ENCODE data around the gene TMEM131. TPM values are rescaled to one million over a fixed set of nuclear protein-coding genes. Genes with fewer than 3 reads are reported as not detected.

Gene TMEM131
- total RNA-seq, 1 experiment from 2014 or later, result 21.9 TPM

DNA sequence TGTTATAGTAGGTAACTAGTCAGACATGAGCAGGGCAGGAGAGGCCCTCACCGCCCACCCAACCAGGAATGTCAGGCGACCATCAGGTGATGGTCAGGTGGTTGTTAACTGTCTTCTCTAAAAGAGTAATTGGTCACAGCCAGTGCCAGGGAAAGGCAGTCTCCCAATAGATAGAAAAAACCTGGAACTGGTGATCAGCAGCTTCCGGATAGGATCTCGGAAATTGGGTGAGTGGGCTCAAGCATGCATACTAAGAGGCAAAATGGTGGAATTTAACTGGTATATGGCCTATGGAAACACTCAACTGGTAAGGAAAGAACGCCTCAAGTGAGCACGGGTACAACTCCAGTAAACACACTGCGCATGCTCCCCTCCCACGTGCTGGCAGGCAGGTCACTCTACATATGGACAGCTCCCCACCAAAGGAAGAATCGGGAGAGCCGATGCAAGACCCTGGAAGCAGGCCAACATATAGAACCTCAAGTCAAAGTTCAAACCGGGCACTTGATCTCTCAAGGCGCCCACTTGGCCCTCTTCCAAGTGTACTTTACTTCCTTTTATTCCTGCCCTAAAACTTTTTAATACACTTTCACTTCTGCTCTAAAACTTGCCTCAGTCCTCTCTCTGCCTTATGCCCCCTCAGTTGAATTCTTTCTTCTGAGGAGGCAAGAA is 43.5 kb upstream of the TMEM131 start:
- no peak for TF ChIP-seq RORB (CRISPR knock-in tag; IDR thresholded peaks at IDR 0.05)
- no peak for TF ChIP-seq KAT7 (CRISPR knock-in tag; IDR thresholded peaks at IDR 0.05; ENCODE audit: borderline replicate concordance)
- TF ChIP-seq, protein P1, sequence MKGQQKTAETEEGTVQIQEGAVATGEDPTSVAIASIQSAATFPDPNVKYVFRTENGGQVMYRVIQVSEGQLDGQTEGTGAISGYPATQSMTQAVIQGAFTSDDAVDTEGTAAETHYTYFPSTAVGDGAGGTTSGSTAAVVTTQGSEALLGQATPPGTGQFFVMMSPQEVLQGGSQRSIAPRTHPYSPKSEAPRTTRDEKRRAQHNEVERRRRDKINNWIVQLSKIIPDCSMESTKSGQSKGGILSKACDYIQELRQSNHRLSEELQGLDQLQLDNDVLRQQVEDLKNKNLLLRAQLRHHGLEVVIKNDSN (CRISPR knock-in tag; IDR thresholded peaks at IDR 0.05), result no peak
- TF ChIP-seq ZNF219 (CRISPR knock-in tag; IDR thresholded peaks at IDR 0.05; ENCODE audit: borderline replicate concordance), result no peak
- no peak for TF ChIP-seq MAX (CRISPR knock-in tag; IDR thresholded peaks at IDR 0.05)
- TF ChIP-seq CTCF (IDR thresholded peaks at IDR 0.05), result no peak
- TF ChIP-seq SOX15 (CRISPR knock-in tag; IDR thresholded peaks at IDR 0.05), result no peak
- no peak for TF ChIP-seq CBFB (CRISPR knock-in tag; IDR thresholded peaks at IDR 0.05; ENCODE audit: low read depth)
- TF ChIP-seq ELF4 (CRISPR knock-in tag; IDR thresholded peaks at IDR 0.05; ENCODE audit: low read depth), result no peak
- TF ChIP-seq, protein P2, sequence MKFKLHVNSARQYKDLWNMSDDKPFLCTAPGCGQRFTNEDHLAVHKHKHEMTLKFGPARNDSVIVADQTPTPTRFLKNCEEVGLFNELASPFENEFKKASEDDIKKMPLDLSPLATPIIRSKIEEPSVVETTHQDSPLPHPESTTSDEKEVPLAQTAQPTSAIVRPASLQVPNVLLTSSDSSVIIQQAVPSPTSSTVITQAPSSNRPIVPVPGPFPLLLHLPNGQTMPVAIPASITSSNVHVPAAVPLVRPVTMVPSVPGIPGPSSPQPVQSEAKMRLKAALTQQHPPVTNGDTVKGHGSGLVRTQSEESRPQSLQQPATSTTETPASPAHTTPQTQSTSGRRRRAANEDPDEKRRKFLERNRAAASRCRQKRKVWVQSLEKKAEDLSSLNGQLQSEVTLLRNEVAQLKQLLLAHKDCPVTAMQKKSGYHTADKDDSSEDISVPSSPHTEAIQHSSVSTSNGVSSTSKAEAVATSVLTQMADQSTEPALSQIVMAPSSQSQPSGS (CRISPR knock-in tag; IDR thresholded peaks at IDR 0.05; ENCODE audit: borderline replicate concordance, low read depth), result no peak
- Mint-ChIP-seq H3K9me3 (peaks cover 16% of the 10 kb centered on the region), H3K4me3 (no peak overlapping the region), H3K36me3 (peaks cover 9% of the 10 kb centered on the region), H3K27me3 (ENCODE audit: low read depth) (no peaks in the 10 kb centered on the region), H3K27ac (no peak overlapping the region), H3K4me1 (peaks cover 34% of the 10 kb centered on the region)
- ChIA-PET POLR2A (no interaction called here), CTCF (no interaction called here)
- ATAC-seq (no peak), DNase-seq (ENCODE audit: low spot score) (no peak)

DNA sequence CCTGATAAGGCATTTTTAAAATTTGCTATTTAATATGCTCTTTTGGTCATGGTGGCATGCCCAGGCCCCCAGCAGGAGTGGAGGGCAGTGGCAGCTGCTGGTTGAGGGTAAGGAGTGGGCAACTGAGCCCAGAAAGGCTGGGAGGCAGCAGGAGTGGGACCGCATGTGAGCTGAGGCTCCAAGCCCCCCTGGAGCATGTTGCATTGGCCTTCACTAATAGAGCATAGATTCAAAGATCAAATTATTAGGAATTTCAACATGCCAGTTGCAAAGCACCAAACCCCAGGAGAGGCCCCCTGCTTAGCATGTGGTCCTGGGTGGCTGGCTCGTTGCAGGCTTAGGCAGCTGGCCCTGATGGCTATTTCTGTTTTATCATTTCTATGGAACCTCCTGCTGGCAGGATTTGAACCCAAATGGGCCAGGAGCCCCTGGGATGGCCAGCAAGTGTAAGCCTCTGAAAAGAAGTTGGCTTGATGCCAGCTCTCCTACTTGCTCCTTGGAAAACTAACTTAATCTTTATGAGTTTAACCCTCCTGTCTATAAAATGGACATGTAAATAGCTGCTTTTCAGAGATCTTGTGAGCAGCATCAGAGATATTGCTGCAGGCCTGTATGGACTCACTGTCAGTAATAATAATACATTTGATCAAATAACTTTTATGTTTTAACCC is 42.1 kb upstream of the TMEM131 start:
- CTCF ChIA-PET, result interaction anchor here (1.1 to 1.4 kb wide), 3 partner anchors 30 to 264 kb away, joined by 3 read pairs; no protein-coding TSS in a partner anchor
- Mint-ChIP-seq H3K27ac (no peak overlapping the region), H3K36me3 (no peaks in the 10 kb centered on the region), H3K4me3 (no peak overlapping the region), H3K4me1 (peaks cover 33% of the 10 kb centered on the region), H3K9me3 (0 out of 2 replicates have a peak, but pooled peaks cover 5% of the 10 kb centered on the region), H3K27me3 (ENCODE audit: low read depth) (no peaks in the 10 kb centered on the region)
- ATAC-seq, result no peak
- no peak for DNase-seq (ENCODE audit: low spot score)
- POLR2A ChIA-PET, result interaction anchor here (0.7 kb wide), 1 partner anchor 195 kb away, joined by 3 read pairs; no protein-coding TSS in a partner anchor
- TF ChIP-seq PRRX2 (CRISPR knock-in tag; IDR thresholded peaks at IDR 0.05), result no peak
- 0 out of 2 replicates have a peak, but pooled peaks have one; percentile 35 for TF ChIP-seq ZNF423 (CRISPR knock-in tag; IDR thresholded peaks at IDR 0.05)

DNA sequence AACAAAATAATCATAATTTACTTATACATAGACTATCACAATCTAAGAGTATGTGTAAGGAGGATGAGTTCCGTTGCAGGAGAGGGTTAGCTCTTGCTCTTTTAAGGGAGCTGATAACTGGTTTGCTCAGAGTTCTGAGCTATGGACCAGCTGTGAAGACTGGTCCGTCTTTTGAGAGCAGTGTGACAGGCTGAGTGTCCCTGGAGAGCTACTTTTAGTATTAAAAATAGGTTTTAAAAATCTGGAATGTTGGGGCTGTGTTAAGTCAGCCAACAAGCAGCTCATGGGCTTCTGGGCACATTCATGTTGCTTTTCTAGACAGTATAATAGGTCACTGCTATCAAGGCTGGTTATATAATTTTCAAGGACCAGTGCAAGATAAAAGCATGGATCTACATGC is 41.5 kb upstream of the TMEM131 start:
- POLR2A ChIA-PET, result interaction anchor here (1.0 kb wide), 1 partner anchor 41 kb away, joined by 3 read pairs; no protein-coding TSS in a partner anchor
- TF ChIP-seq NFYB (CRISPR knock-in tag; conservative IDR thresholded peaks at IDR 0.05; ENCODE audit: low read depth) (no peak), CREB1 (CRISPR knock-in tag; IDR thresholded peaks at IDR 0.05) (no peak), ZBTB21 (CRISPR knock-in tag; IDR thresholded peaks at IDR 0.05; ENCODE audit: borderline replicate concordance) (no peak), ZNF121 (CRISPR knock-in tag; IDR thresholded peaks at IDR 0.05) (no peak)
- H3K27me3 Mint-ChIP-seq (ENCODE audit: low read depth), result no peaks in the 10 kb centered on the region
- H3K4me3 Mint-ChIP-seq, result no peak overlapping the region
- CTCF ChIA-PET, result interaction anchor here (0.9 to 1.4 kb wide), 5 partner anchors 9 to 263 kb away, joined by 3 to 5 read pairs (median 3); no protein-coding TSS in a partner anchor
- H3K9me3 Mint-ChIP-seq, result 0 out of 2 replicates have a peak, but pooled peaks cover 5% of the 10 kb centered on the region
- peaks cover 29% of the 10 kb centered on the region for H3K4me1 Mint-ChIP-seq
- no peaks in the 10 kb centered on the region for H3K36me3 Mint-ChIP-seq
- H3K27ac Mint-ChIP-seq, result no peak overlapping the region
- no peak for ATAC-seq
- DNase-seq (ENCODE audit: low spot score), result no peak

Data from WTC11 (cell line).